ENCODE measurements around the gene TSC22D2. TPM values are rescaled to one million over a fixed set of nuclear protein-coding genes. Genes with fewer than 3 reads are reported as not detected.

Gene TSC22D2
- total RNA-seq, 1 donor from 2014 or later, result 116 TPM

- H3K4me1 Mint-ChIP-seq (ENCODE audit: low read depth, unreplicated experiment), result peaks cover 27% of the 10 kb centered on the region
- H3K27ac Mint-ChIP-seq (ENCODE audit: unreplicated experiment), result no peak overlapping the region
- Histone ChIP-seq H3K36me3 (ENCODE audit: insufficient read depth, low read length) (peaks cover 16% of the 10 kb centered on the region), H4K20me1 (ENCODE audit: insufficient read depth, low read length) (peaks cover 45% of the 10 kb centered on the region), H3K9ac (ENCODE audit: low read length) (no peak overlapping the region), H3K9me3 (ENCODE audit: insufficient read depth, low read depth, low read length) (no peaks in the 10 kb centered on the region), H3K4me2 (ENCODE audit: low read length) (no peak overlapping the region), H3K79me2 (ENCODE audit: insufficient read depth, low read length) (peaks cover 86% of the 10 kb centered on the region), H2AFZ (ENCODE audit: low read depth, low read length) (no peak overlapping the region), H3K4me3 (ENCODE audit: insufficient read depth, low read depth, low read length) (no peak overlapping the region), H3K4me1 (ENCODE audit: insufficient read depth, low read length) (peaks cover 26% of the 10 kb centered on the region), H3K27ac (ENCODE audit: low read depth, low read length) (no peak overlapping the region), H3K27me3 (ENCODE audit: insufficient read depth, low read length) (no peaks in the 10 kb centered on the region)
- no peaks in the 10 kb centered on the region for H3K9me3 Mint-ChIP-seq (ENCODE audit: unreplicated experiment)
- no peak overlapping the region for H3K4me3 Mint-ChIP-seq (ENCODE audit: unreplicated experiment)
- TF ChIP-seq CTCF (IDR thresholded peaks at IDR 0.05; ENCODE audit: insufficient read depth, low read depth, low read length), result no peak
- no peak for TF ChIP-seq EZH2 (IDR thresholded peaks at IDR 0.05; ENCODE audit: insufficient read depth, low read length)
- DNase-seq (ENCODE audit: low read depth), result no peak
- H3K36me3 Mint-ChIP-seq (ENCODE audit: low read depth, unreplicated experiment), result peaks cover 3% of the 10 kb centered on the region
- H3K27me3 Mint-ChIP-seq (ENCODE audit: low read depth, unreplicated experiment), result no peaks in the 10 kb centered on the region
- FAIRE-seq, result no peak
These were observed 45.3 kb downstream of the TSC22D2 start for GRCh38 chr3:150453353-150453752.

- DNase-seq (ENCODE audit: low read depth) (no peak), FAIRE-seq (no peak)
- Mint-ChIP-seq H3K4me3 (ENCODE audit: unreplicated experiment) (no peak overlapping the region), H3K27ac (ENCODE audit: unreplicated experiment) (no peak overlapping the region), H3K9me3 (ENCODE audit: unreplicated experiment) (no peaks in the 10 kb centered on the region), H3K27me3 (ENCODE audit: low read depth, unreplicated experiment) (no peaks in the 10 kb centered on the region), H3K36me3 (ENCODE audit: low read depth, unreplicated experiment) (peaks cover 3% of the 10 kb centered on the region), H3K4me1 (ENCODE audit: low read depth, unreplicated experiment) (peaks cover 22% of the 10 kb centered on the region)
- Histone ChIP-seq H3K36me3 (ENCODE audit: insufficient read depth, low read length) (peaks cover 23% of the 10 kb centered on the region), H2AFZ (ENCODE audit: low read depth, low read length) (no peak overlapping the region), H3K4me1 (ENCODE audit: insufficient read depth, low read length) (peaks cover 21% of the 10 kb centered on the region), H3K4me3 (ENCODE audit: insufficient read depth, low read depth, low read length) (no peak overlapping the region), H3K4me2 (ENCODE audit: low read length) (no peak overlapping the region), H3K27me3 (ENCODE audit: insufficient read depth, low read length) (no peaks in the 10 kb centered on the region), H4K20me1 (ENCODE audit: insufficient read depth, low read length) (peaks cover 49% of the 10 kb centered on the region), H3K27ac (ENCODE audit: low read depth, low read length) (no peak overlapping the region), H3K9ac (ENCODE audit: low read length) (no peak overlapping the region), H3K9me3 (ENCODE audit: insufficient read depth, low read depth, low read length) (no peaks in the 10 kb centered on the region), H3K79me2 (ENCODE audit: insufficient read depth, low read length) (peaks cover 89% of the 10 kb centered on the region)
- TF ChIP-seq EZH2 (IDR thresholded peaks at IDR 0.05; ENCODE audit: insufficient read depth, low read length), result no peak
- no peak for TF ChIP-seq CTCF (IDR thresholded peaks at IDR 0.05; ENCODE audit: insufficient read depth, low read depth, low read length)
These were observed 46.0 kb downstream of the TSC22D2 start for GRCh38 chr3:150454085-150454484.

GRCh38 chr3:150454622-150455021, 46.5 kb downstream of the TSC22D2 start:
- no peak overlapping the region for H3K9ac ChIP-seq (ENCODE audit: low read length)
- Mint-ChIP-seq H3K9me3 (ENCODE audit: unreplicated experiment) (no peaks in the 10 kb centered on the region), H3K4me1 (ENCODE audit: low read depth, unreplicated experiment) (peaks cover 18% of the 10 kb centered on the region), H3K4me3 (ENCODE audit: unreplicated experiment) (no peak overlapping the region), H3K36me3 (ENCODE audit: low read depth, unreplicated experiment) (peaks cover 5% of the 10 kb centered on the region), H3K27me3 (ENCODE audit: low read depth, unreplicated experiment) (no peaks in the 10 kb centered on the region), H3K27ac (ENCODE audit: unreplicated experiment) (no peak overlapping the region)
- no peak overlapping the region for H3K4me2 ChIP-seq (ENCODE audit: low read length)
- DNase-seq (ENCODE audit: low read depth), result no peak
- H3K36me3 ChIP-seq (ENCODE audit: insufficient read depth, low read length), result peaks cover 28% of the 10 kb centered on the region
- FAIRE-seq, result no peak
- H3K79me2 ChIP-seq (ENCODE audit: insufficient read depth, low read length), result peaks cover 91% of the 10 kb centered on the region
- H3K27ac ChIP-seq (ENCODE audit: low read depth, low read length), result no peak overlapping the region
- H3K27me3 ChIP-seq (ENCODE audit: insufficient read depth, low read length), result no peaks in the 10 kb centered on the region
- H2AFZ ChIP-seq (ENCODE audit: low read depth, low read length), result no peak overlapping the region
- H3K4me3 ChIP-seq (ENCODE audit: insufficient read depth, low read depth, low read length), result no peak overlapping the region
- TF ChIP-seq CTCF (IDR thresholded peaks at IDR 0.05; ENCODE audit: insufficient read depth, low read depth, low read length), result no peak
- H4K20me1 ChIP-seq (ENCODE audit: insufficient read depth, low read length), result peaks cover 49% of the 10 kb centered on the region
- H3K4me1 ChIP-seq (ENCODE audit: insufficient read depth, low read length), result peaks cover 15% of the 10 kb centered on the region
- no peaks in the 10 kb centered on the region for H3K9me3 ChIP-seq (ENCODE audit: insufficient read depth, low read depth, low read length)
